Activated CD8-positive, alpha-beta memory T cell treated with anti-CD3 and anti-CD28 coated beads, Interleukin-2, amount 10 ng/mL, durations not matched to agents 7 days and 5 days (primary cell): ENCODE measurements around the gene BRDT. TPM values are rescaled to one million over a fixed set of nuclear protein-coding genes. Genes with fewer than 3 reads are reported as not detected.
"Not testable (repeated sequence)": the region's sequence is repeated elsewhere in the genome, so short reads cannot be mapped to it uniquely, and the experiment has no call there.

Experiments
- ATAC-seq: fragments of 150-1000 bp; cut with Tn5 transposase; one replicate; pipeline ENCODE4 v1.10.0; 2021; ENCODE audit warnings: moderate library complexity
- CTCF ChIA-PET: fragments of 350-600 bp; sonication (Branson Sonifier 250); formaldehyde crosslinking; loops from one replicate; lab custom pipeline; 2021; ENCODE audit warnings: antibody characterized with exemption; lab: Charles Lee
- DNase-seq: peaks from one replicate; pipeline ENCODE4 v3.0.0-alpha.2; 2020
- H3K27ac Mint-ChIP-seq: one replicate; pipeline ENCODE4 v1.8.0; 2021; ENCODE audit warnings: mild to moderate bottlenecking, mixed read lengths
- H3K27me3 Mint-ChIP-seq: one replicate; pipeline ENCODE4 v1.8.0; 2021; ENCODE audit warnings: mixed read lengths
- H3K36me3 Mint-ChIP-seq: one replicate; pipeline ENCODE4 v1.8.0; 2021; ENCODE audit warnings: mild to moderate bottlenecking, mixed read lengths
- H3K4me1 Mint-ChIP-seq: one replicate; pipeline ENCODE4 v1.8.0; 2021; ENCODE audit warnings: mixed read lengths
- H3K4me3 Mint-ChIP-seq: one replicate; pipeline ENCODE4 v1.8.0; 2021; ENCODE audit warnings: mild to moderate bottlenecking, moderate library complexity, mixed read lengths
- H3K9me3 Mint-ChIP-seq: one replicate; pipeline ENCODE4 v1.8.0; 2022; ENCODE audit warnings: low read depth, mixed read lengths
- total RNA-seq, 2 experiments: library from RNA; stranded (reverse); gene quantifications; one replicate each; pipeline ENCODE4 v1.2.3, GENCODE V29; 2021

The BRDT gene
- total RNA-seq, 2 experiments from 2014 or later = not detected

GRCh38 chr1:92013923-92014322, 64.7 kb downstream of the BRDT start:
- CTCF ChIA-PET = interaction anchor here (1.2 kb wide), 1 partner anchor 17 kb away, joined by 3 read pairs; no protein-coding TSS in a partner anchor
- no peak for DNase-seq

DNA sequence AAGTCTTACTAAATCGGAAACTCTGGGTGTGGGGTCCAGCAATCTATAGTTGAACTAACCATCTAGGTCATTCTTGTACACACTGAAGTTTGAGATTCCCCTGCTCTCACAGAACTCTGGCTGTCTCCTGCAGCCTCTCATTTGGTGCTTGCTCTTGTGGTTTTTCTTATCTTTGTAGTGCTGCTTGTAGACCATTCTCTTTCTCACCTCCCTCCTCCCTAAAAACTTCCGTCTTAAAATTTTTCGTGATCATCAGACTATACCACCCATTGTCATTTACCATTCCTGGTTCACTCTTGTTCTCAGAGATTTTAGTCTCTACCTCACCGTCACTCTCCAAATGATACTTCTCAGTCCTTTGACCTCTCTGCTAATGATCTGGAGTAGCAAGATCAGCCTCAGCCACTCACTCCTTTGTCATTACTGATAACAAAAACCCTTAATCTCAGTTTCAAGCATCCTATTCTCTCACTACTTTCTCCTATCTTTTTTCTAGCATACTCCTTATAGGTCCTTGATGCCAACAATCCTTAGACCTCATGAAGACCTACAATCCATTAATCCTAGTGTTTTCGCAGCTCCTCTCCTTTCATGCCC, 67.6 kb downstream of the BRDT start:
- CTCF ChIA-PET = no interaction called here
- no peak overlapping the region for H3K4me3 Mint-ChIP-seq
- no peaks in the 10 kb centered on the region for H3K9me3 Mint-ChIP-seq
- ATAC-seq (peak; percentile 33), DNase-seq (no peak)
- H3K36me3 Mint-ChIP-seq = no peaks in the 10 kb centered on the region
- peaks cover 12% of the 10 kb centered on the region for H3K4me1 Mint-ChIP-seq
- peaks cover 2% of the 10 kb centered on the region for H3K27me3 Mint-ChIP-seq
- no peak overlapping the region for H3K27ac Mint-ChIP-seq

More at GRCh38 chr1:92013923-92014322, 64.7 kb downstream of the BRDT start:
- Mint-ChIP-seq H3K27me3 (peaks cover 4% of the 10 kb centered on the region), H3K36me3 (no peaks in the 10 kb centered on the region), H3K9me3 (no peaks in the 10 kb centered on the region), H3K27ac (no peak overlapping the region), H3K4me3 (no peak overlapping the region), H3K4me1 (peaks cover 12% of the 10 kb centered on the region)
- no peak for ATAC-seq

DNA sequence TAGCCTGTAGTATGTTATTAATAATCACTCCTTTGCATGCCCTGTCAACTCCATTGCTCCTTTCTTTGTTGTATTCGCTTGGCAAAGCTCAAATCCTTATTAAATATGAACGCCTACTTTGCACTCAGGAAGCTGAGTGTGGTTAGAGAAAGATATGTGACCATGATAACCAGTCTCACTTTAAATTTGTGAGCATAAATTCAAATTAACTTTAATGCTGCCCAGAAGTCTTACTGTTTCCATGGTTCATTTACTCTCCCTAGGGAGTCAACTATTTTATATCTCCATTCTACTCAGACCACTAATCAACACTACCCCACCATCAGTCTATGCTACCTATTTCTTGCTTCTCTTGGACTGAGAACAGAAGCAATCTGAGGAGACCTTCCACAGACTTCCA, 68.5 kb downstream of the BRDT start:
- ATAC-seq = no peak
- Mint-ChIP-seq H3K36me3 (no peaks in the 10 kb centered on the region), H3K4me3 (no peak overlapping the region), H3K9me3 (no peaks in the 10 kb centered on the region), H3K4me1 (peaks cover 12% of the 10 kb centered on the region), H3K27ac (no peak overlapping the region), H3K27me3 (peaks cover 4% of the 10 kb centered on the region)
- DNase-seq = no peak
- CTCF ChIA-PET = interaction anchor here (1.6 kb wide), 1 partner anchor 13 kb away, joined by 3 read pairs; no protein-coding TSS in a partner anchor

DNA sequence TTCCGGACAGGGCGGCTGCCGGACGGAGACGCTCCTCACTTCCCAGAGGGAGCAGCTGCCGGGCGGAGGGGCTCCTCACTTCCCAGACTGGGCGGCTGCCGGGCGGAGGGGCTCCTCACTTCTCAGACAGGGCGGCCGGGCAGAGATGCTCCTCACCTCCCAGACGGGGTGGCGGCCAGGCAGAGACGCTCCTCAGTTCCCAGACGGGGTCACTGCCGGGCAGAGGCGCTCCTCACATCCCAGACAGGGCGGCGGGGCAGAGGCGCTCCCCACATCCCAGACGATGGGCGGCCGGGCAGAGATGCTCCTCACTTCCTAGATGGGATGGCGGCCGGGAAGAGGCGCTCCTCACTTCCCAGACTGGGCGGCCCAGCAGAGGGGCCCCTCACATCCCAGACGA, 76.8 kb downstream of the BRDT start:
- H3K27me3 Mint-ChIP-seq = peaks cover 38% of the 10 kb centered on the region
- H3K4me3 Mint-ChIP-seq = not testable (repeated sequence)

DNA sequence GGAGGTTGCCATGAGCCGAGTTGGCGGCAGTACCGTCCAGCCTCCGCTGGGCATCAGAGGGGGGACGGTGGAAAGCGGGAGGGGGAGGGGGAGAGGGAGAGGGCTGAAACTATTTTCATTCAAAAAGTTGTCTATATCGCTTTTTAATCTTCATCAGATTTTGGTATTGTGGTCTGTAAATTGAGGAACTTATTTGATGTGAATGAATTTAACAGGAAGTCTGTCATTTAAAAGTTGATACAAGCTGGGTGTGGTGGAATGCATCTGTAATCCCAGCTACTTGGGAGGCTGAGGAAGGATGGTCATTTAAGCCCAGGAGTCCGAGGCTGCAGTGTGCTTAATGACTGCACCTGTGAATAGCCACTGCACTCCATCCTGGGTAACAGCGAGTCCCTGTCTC, 77.6 kb downstream of the BRDT start:
- CTCF ChIA-PET = no interaction called here
- Mint-ChIP-seq H3K27ac (no peak overlapping the region), H3K36me3 (no peaks in the 10 kb centered on the region), H3K4me1 (peaks cover 9% of the 10 kb centered on the region), H3K27me3 (peaks cover 45% of the 10 kb centered on the region), H3K9me3 (no peaks in the 10 kb centered on the region), H3K4me3 (no peak overlapping the region)
- no peak for DNase-seq
- no peak for ATAC-seq

More for the DNA sequence above, 76.8 kb downstream of the BRDT start:
- ATAC-seq, H3K9me3 Mint-ChIP-seq, H3K27ac Mint-ChIP-seq, CTCF ChIA-PET, H3K4me1 Mint-ChIP-seq, H3K36me3 Mint-ChIP-seq, DNase-seq: not testable (repeated sequence)

DNA sequence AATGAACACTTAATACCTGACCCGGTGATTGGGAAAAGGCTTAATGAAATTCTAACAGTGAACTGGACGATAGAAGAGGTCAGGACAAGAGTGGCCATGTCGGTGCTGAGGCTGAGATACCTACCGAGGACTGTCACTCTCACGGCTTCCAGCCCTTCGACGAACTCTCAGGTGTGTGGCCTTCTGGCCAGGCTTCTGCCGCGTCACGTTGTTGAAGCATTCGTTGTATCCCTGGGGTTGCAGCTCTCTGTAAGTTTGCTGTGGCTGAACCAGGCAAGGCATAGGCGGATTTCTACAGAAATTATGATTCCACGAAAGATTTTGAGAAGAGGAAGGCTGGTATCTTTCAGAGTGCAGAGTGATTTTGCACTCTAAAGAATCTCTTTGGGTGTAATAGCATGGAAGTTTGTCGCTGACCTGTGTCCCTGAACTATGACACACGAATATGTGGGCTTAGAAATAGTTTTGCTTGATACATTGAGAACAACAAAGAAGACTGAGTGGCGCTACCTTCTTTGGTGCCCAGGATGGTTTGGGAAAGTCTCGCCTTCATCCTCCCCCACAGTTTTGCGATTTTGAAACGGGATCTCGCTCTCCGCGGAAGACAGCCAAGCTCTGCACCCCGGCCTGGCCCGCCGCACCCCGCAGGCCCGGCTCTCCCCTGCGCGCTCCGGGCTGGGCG, 80.2 kb downstream of the BRDT start:
- peaks cover 9% of the 10 kb centered on the region for H3K4me1 Mint-ChIP-seq
- ATAC-seq = no peak
- peaks cover 36% of the 10 kb centered on the region for H3K27me3 Mint-ChIP-seq
- no peak for DNase-seq
- no peaks in the 10 kb centered on the region for H3K36me3 Mint-ChIP-seq
- peak overlapping the region; percentile 56 for H3K4me3 Mint-ChIP-seq
- H3K27ac Mint-ChIP-seq = no peak overlapping the region
- no peaks in the 10 kb centered on the region for H3K9me3 Mint-ChIP-seq
- CTCF ChIA-PET = no interaction called here

GRCh38 chr1:92030656-92031107, 81.5 kb downstream of the BRDT start:
- Mint-ChIP-seq H3K27me3 (peaks cover 42% of the 10 kb centered on the region), H3K4me3 (peak overlapping the region; percentile 8), H3K27ac (no peak overlapping the region), H3K4me1 (peaks cover 9% of the 10 kb centered on the region), H3K9me3 (no peaks in the 10 kb centered on the region), H3K36me3 (no peaks in the 10 kb centered on the region)
- DNase-seq = no peak
- no peak for ATAC-seq
- CTCF ChIA-PET = interaction anchor here (1.6 to 1.9 kb wide), 3 partner anchors 13 to 38 kb away, joined by 3 to 4 read pairs (median 3); no protein-coding TSS in a partner anchor

DNA sequence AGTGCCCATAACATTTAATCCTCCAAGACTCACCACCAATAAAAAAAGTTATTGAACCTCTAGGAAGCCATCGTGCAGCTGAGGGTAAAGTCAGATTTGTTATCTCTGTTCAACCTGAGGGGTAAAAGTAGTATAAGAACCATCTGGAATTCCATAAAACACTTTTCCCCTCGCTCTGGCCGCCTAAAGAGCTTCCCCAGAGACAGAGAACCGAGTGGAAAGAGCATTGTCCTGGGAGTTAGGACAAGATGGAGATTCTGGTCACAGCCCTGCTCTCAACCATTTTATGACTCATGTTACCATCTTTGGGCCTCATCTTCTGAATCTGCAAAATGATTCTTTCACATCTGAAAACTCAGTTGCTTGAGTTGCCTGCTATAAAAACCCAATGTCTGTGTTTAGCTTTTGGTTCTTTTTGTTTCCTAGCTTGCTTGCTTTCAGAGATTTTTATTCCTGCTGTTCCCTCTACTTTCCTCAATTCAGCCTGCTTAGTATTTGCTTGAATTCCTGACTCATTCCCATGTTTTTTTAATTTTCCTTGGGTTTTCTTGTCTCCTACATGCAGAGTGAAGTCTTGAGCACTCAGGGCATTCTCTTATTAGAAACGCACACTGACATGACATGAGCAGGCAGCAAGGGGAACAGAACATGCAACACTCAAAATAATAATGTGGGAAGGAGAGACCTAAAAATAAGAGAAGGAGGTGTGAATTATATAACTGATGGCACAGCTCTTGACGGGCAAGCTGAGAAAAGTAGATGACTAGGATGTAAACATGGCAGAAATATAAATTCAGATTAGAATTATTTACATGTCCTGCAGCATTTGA, 82.3 kb downstream of the BRDT start:
- peaks cover 46% of the 10 kb centered on the region for H3K27me3 Mint-ChIP-seq
- H3K4me1 Mint-ChIP-seq = peaks cover 9% of the 10 kb centered on the region
- H3K9me3 Mint-ChIP-seq = no peaks in the 10 kb centered on the region
- H3K4me3 Mint-ChIP-seq = no peak overlapping the region
- ATAC-seq (no peak), DNase-seq (no peak)
- H3K36me3 Mint-ChIP-seq = no peaks in the 10 kb centered on the region
- H3K27ac Mint-ChIP-seq = no peak overlapping the region
- CTCF ChIA-PET = interaction anchor here (1.6 to 1.9 kb wide), 3 partner anchors 14 to 39 kb away, joined by 3 to 4 read pairs (median 3); no protein-coding TSS in a partner anchor

- H3K4me1 Mint-ChIP-seq = no peaks in the 10 kb centered on the region
- no peak for ATAC-seq
- H3K9me3 Mint-ChIP-seq = no peaks in the 10 kb centered on the region
- CTCF ChIA-PET = no interaction called here
- H3K36me3 Mint-ChIP-seq = no peaks in the 10 kb centered on the region
- no peak overlapping the region for H3K27ac Mint-ChIP-seq
- H3K4me3 Mint-ChIP-seq = no peak overlapping the region
- H3K27me3 Mint-ChIP-seq = peaks cover 20% of the 10 kb centered on the region
- no peak for DNase-seq
Measured at GRCh38 chr1:92037400-92037799, 88.2 kb downstream of the BRDT start.

DNA sequence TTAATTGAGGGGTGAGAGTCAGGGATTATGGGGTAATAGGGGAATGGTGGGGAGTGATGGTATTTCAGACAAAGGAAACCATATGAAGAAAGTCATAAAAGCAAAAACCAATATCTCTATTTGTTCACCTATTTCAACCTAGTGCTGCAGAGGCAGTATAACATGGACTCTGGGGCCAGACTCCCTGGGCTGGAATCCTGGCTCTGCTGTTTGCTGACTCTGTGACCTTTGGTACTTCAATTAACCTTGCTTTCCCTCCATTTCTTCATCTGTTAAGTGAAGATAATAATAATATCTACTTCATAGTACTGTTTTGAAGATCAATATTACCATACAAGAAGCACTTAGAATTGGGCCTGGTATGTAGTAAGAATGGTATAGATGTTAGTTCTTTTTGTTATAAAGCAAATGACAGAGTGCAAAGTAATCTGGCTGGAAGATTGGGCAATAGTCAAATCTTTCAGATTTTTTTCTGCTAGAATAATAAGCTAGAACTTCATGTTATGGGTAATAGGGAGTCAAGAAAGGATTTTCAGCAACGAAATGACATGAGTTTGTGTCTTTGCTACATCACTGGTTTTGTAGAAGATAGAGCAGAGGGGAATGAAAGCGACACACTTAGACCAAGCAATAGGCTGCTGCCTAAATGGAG, 89.6 kb downstream of the BRDT start:
- Mint-ChIP-seq H3K4me1 (no peaks in the 10 kb centered on the region), H3K27ac (no peak overlapping the region), H3K36me3 (no peaks in the 10 kb centered on the region), H3K9me3 (no peaks in the 10 kb centered on the region), H3K4me3 (no peak overlapping the region), H3K27me3 (peaks cover 18% of the 10 kb centered on the region)
- no peak for DNase-seq
- CTCF ChIA-PET = no interaction called here
- ATAC-seq = no peak

- ATAC-seq (no peak), DNase-seq (no peak)
- Mint-ChIP-seq H3K4me3 (no peak overlapping the region), H3K27ac (no peak overlapping the region), H3K4me1 (no peaks in the 10 kb centered on the region), H3K9me3 (no peaks in the 10 kb centered on the region), H3K36me3 (no peaks in the 10 kb centered on the region), H3K27me3 (peaks cover 16% of the 10 kb centered on the region)
- CTCF ChIA-PET = no interaction called here
Measured at GRCh38 chr1:92040971-92041370, 91.8 kb downstream of the BRDT start.

GRCh38 chr1:92043621-92044020, 94.4 kb downstream of the BRDT start:
- no peak overlapping the region for H3K4me3 Mint-ChIP-seq
- peaks cover 15% of the 10 kb centered on the region for H3K27me3 Mint-ChIP-seq
- no peak overlapping the region for H3K27ac Mint-ChIP-seq
- no peak for DNase-seq
- CTCF ChIA-PET = no interaction called here
- no peaks in the 10 kb centered on the region for H3K36me3 Mint-ChIP-seq
- no peaks in the 10 kb centered on the region for H3K4me1 Mint-ChIP-seq
- no peaks in the 10 kb centered on the region for H3K9me3 Mint-ChIP-seq
- ATAC-seq = no peak
